IMR-90 (cell line): ENCODE data around the gene UGT3A1.

Experiments used
- CTCF ChIP-seq: conservative IDR thresholded peaks from 2 replicates; pipeline ENCODE4 v1.5.1; 2012; ENCODE audit warnings: mild to moderate bottlenecking, low read depth, low read length, improper control_type of control experiment
- ELK1 ChIP-seq: fragments of 150-350 bp; IDR thresholded peaks from 2 replicates; pipeline ENCODE4 v1.6.1; 2016; ENCODE audit warnings: low read depth, mild to moderate bottlenecking, low read length, moderate library complexity, borderline replicate concordance
- MAFK ChIP-seq: IDR thresholded peaks from 2 replicates; pipeline ENCODE4 v1.6.1; 2012; ENCODE audit warnings: low read depth, low read length, improper control_type of control experiment
- MXI1 ChIP-seq: IDR thresholded peaks from 2 replicates; pipeline ENCODE4 v1.6.1; 2012; ENCODE audit warnings: low read depth, mild to moderate bottlenecking, low read length, moderate library complexity, borderline replicate concordance
- RAD21 ChIP-seq: IDR thresholded peaks from 2 replicates; pipeline ENCODE4 v1.6.1; 2012; ENCODE audit warnings: low read length, improper control_type of control experiment
- USF2 ChIP-seq: fragments of 150-350 bp; IDR thresholded peaks from 2 replicates; pipeline ENCODE4 v1.6.1; 2017; ENCODE audit warnings: mild to moderate bottlenecking, antibody characterized with exemption, low read length, low read depth

GRCh38 chr5:35922468-35922867 is 68.7 kb downstream of the UGT3A1 start:
- TF ChIP-seq CTCF (no peak), RAD21 (no peak), MAFK (no peak), ELK1 (no peak), MXI1 (no peak), USF2 (no peak)
